B cell (primary cell): ENCODE results near the gene FAM98A.

Experiments used
- CTCF ChIP-seq: fragments of 200-600 bp; IDR thresholded peaks from one replicate; pipeline ENCODE4 v1.8.0; 2022; ENCODE audit warnings: antibody characterized with exemption, mild to moderate bottlenecking
- EZH2 ChIP-seq: IDR thresholded peaks from 2 replicates; pipeline ENCODE4 v1.6.1; 2012; ENCODE audit warnings: borderline replicate concordance, low read depth, mild to moderate bottlenecking, moderate library complexity, low read length; ENCODE audit not compliant: insufficient read depth, poor library complexity, severe bottlenecking

DNA sequence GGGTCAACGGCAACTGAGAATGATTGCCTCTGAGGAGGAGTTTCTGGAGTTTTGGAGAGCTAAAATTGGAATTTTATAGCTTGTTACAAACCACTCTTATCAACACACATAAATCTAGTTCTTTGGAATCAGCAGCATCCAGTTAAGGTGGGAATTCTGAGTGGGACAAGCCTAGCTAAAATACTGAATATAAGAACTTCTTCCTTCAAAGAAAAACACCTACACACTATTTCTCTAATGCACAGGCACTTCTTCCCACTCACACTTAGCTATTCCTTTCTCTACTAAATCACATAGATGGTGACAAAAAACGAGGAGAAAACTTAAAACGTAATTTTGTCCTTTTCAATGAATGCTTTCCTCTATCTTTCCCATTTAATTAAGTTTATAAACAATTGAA lies 43.4 kb downstream of the FAM98A start:
- TF ChIP-seq CTCF (no peak), EZH2 (no peak)
